ENCODE results near the gene TBC1D9. TPM values are rescaled to one million over a fixed set of nuclear protein-coding genes. Genes with fewer than 3 reads are reported as not detected.

TBC1D9 gene
- total RNA-seq, 1 donor from 2014 or later, result 36.4 TPM

GRCh38 chr4:140702096-140702757 lies 54.0 kb downstream of the TBC1D9 start:
- no peak for DNase-seq (ENCODE audit: low spot score, unreplicated experiment)
- Mint-ChIP-seq H3K4me1 (ENCODE audit: low read depth) (peaks cover 31% of the 10 kb centered on the region), H3K9me3 (ENCODE audit: low read depth) (peaks cover 2% of the 10 kb centered on the region), H3K4me3 (ENCODE audit: low read depth) (no peak overlapping the region), H3K36me3 (ENCODE audit: insufficient read depth) (peaks cover 22% of the 10 kb centered on the region), H3K27me3 (no peaks in the 10 kb centered on the region), H3K27ac (no peak overlapping the region)
- no peak for TF ChIP-seq CTCF (IDR thresholded peaks at IDR 0.05; ENCODE audit: unreplicated experiment)

GRCh38 chr4:140701071-140701470 lies 55.1 kb downstream of the TBC1D9 start:
- H3K4me1 Mint-ChIP-seq (ENCODE audit: low read depth), result peaks cover 25% of the 10 kb centered on the region
- DNase-seq (ENCODE audit: low spot score, unreplicated experiment), result no peak

GRCh38 chr4:140697709-140698560 lies 58.2 kb downstream of the TBC1D9 start:
- Mint-ChIP-seq H3K36me3 (ENCODE audit: insufficient read depth) (peaks cover 23% of the 10 kb centered on the region), H3K4me1 (ENCODE audit: low read depth) (peaks cover 12% of the 10 kb centered on the region), H3K9me3 (ENCODE audit: low read depth) (no peaks in the 10 kb centered on the region), H3K4me3 (ENCODE audit: low read depth) (no peak overlapping the region), H3K27ac (peak overlapping the region; percentile 39), H3K27me3 (no peaks in the 10 kb centered on the region)
- TF ChIP-seq CTCF (IDR thresholded peaks at IDR 0.05; ENCODE audit: unreplicated experiment), result no peak
- no peak for DNase-seq (ENCODE audit: low spot score, unreplicated experiment)

More at GRCh38 chr4:140701071-140701470, 55.1 kb downstream of the TBC1D9 start:
- Mint-ChIP-seq H3K4me3 (ENCODE audit: low read depth) (no peak overlapping the region), H3K9me3 (ENCODE audit: low read depth) (no peaks in the 10 kb centered on the region), H3K36me3 (ENCODE audit: insufficient read depth) (peaks cover 24% of the 10 kb centered on the region), H3K27me3 (no peaks in the 10 kb centered on the region), H3K27ac (no peak overlapping the region)
- TF ChIP-seq CTCF (IDR thresholded peaks at IDR 0.05; ENCODE audit: unreplicated experiment), result no peak

- Mint-ChIP-seq H3K27ac (no peak overlapping the region), H3K36me3 (ENCODE audit: insufficient read depth) (peaks cover 14% of the 10 kb centered on the region), H3K9me3 (ENCODE audit: low read depth) (no peaks in the 10 kb centered on the region), H3K4me1 (ENCODE audit: low read depth) (peaks cover 21% of the 10 kb centered on the region), H3K4me3 (ENCODE audit: low read depth) (no peak overlapping the region), H3K27me3 (no peaks in the 10 kb centered on the region)
- DNase-seq (ENCODE audit: low spot score, unreplicated experiment), result no peak
- no peak for TF ChIP-seq CTCF (IDR thresholded peaks at IDR 0.05; ENCODE audit: unreplicated experiment)
Observed at GRCh38 chr4:140695483-140695882, 60.7 kb downstream of the TBC1D9 start.

GRCh38 chr4:140693562-140693961 lies 62.6 kb downstream of the TBC1D9 start:
- Mint-ChIP-seq H3K27ac (no peak overlapping the region), H3K4me1 (ENCODE audit: low read depth) (peaks cover 21% of the 10 kb centered on the region), H3K4me3 (ENCODE audit: low read depth) (no peak overlapping the region), H3K9me3 (ENCODE audit: low read depth) (no peaks in the 10 kb centered on the region), H3K36me3 (ENCODE audit: insufficient read depth) (peaks cover 8% of the 10 kb centered on the region), H3K27me3 (no peaks in the 10 kb centered on the region)
- DNase-seq (ENCODE audit: low spot score, unreplicated experiment), result no peak
- no peak for TF ChIP-seq CTCF (IDR thresholded peaks at IDR 0.05; ENCODE audit: unreplicated experiment)

Data from progenitor cell of endocrine pancreas (in vitro differentiated cells).